ENCODE results near the gene PRDM16.

- TF ChIP-seq CTCF (IDR thresholded peaks at IDR 0.05; ENCODE audit: insufficient read depth, low read depth, low read length) (no peak), EZH2 (IDR thresholded peaks at IDR 0.05; ENCODE audit: insufficient read depth, low read length) (no peak)
Measured at GRCh38 chr1:3443807-3444206, 374.8 kb downstream of the PRDM16 start.

Data from astrocyte (in vitro differentiated cells and primary cell).